Astrocyte (in vitro differentiated cells and primary cell): Measurements from ENCODE around the gene C9orf85.

Experiments used
- EZH2 ChIP-seq: IDR thresholded peaks from 2 replicates; pipeline ENCODE4 v1.6.1; 2012; ENCODE audit warnings: mild to moderate bottlenecking, low read length, inconsistent platforms; ENCODE audit not compliant: insufficient read depth
- TF ChIP-seq, protein P1 (sequence below): IDR thresholded peaks from 2 replicates; pipeline ENCODE4 v1.5.1; 2011; ENCODE audit warnings: low read depth, mild to moderate bottlenecking, inconsistent platforms, low read length, moderate library complexity; ENCODE audit not compliant: insufficient read depth

DNA sequence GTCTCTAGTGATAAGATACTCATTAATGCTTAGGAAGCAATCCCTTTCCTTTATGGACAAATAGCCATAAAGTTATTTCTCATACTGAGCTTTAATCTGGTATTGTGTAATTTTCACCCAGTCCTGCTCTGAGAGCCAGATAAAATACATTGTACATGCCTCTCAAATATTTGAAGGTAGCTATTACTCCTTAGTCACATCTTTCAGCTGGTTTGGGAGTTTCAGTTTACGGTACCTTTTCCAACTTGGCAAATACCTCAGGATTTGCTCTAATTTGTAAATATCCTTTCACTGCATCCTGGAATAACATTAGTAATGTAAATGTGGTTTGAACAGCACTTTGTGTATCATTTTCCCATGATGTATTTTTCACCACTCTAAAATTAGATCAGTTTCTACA lies 47.8 kb upstream of the C9orf85 start:
- TF ChIP-seq EZH2: no peak
- TF ChIP-seq, protein P1, sequence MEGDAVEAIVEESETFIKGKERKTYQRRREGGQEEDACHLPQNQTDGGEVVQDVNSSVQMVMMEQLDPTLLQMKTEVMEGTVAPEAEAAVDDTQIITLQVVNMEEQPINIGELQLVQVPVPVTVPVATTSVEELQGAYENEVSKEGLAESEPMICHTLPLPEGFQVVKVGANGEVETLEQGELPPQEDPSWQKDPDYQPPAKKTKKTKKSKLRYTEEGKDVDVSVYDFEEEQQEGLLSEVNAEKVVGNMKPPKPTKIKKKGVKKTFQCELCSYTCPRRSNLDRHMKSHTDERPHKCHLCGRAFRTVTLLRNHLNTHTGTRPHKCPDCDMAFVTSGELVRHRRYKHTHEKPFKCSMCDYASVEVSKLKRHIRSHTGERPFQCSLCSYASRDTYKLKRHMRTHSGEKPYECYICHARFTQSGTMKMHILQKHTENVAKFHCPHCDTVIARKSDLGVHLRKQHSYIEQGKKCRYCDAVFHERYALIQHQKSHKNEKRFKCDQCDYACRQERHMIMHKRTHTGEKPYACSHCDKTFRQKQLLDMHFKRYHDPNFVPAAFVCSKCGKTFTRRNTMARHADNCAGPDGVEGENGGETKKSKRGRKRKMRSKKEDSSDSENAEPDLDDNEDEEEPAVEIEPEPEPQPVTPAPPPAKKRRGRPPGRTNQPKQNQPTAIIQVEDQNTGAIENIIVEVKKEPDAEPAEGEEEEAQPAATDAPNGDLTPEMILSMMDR: no peak
